ENCODE measurements around the gene DCTN3.

GRCh38 chr9:34575241-34575640 is 45.1 kb downstream of the DCTN3 start:
- TF ChIP-seq CTCF (IDR thresholded peaks at IDR 0.05) (no peak), POLR2A (IDR thresholded peaks at IDR 0.05) (no peak), POLR2AphosphoS5 (IDR thresholded peaks at IDR 0.05; ENCODE audit: insufficient read depth in 1 of 2, low read depth in 1 of 2) (no peak)

Data from vagina (tissue), 2 donors.